K562 (cell line): ENCODE data around the gene SH3PXD2B.
"Not testable (repeated sequence)": the region's sequence is repeated elsewhere in the genome, so short reads cannot be mapped to it uniquely, and the experiment has no call there.

Source experiments
- BRD4 ChIP-seq: fragments of 200-600 bp; sonication (generic); IDR thresholded peaks from 2 replicates; pipeline ENCODE4 v1.6.1; 2017; ENCODE audit warnings: inconsistent platforms
- CBX3 ChIP-seq, 2 experiments: IDR thresholded peaks; 1 replicate in 1 of 2; 2 replicates in 1 of 2; pipeline ENCODE4 v1.6.1; 2012; ENCODE audit warnings: inconsistent platforms in 2 of 2, low read length in 2 of 2, borderline replicate concordance in 1 of 2, control low read depth in 1 of 2
- CHD4 ChIP-seq: fragments of 200-600 bp; sonication (generic); IDR thresholded peaks from 3 replicates; pipeline ENCODE4 v1.6.1; 2012; ENCODE audit warnings: low read depth, mild to moderate bottlenecking, mixed read lengths, low read length, inconsistent platforms; ENCODE audit not compliant: insufficient read depth, insufficient replicate concordance, poor library complexity, severe bottlenecking
- MAX ChIP-seq: sonication (generic); formaldehyde crosslinking; IDR thresholded peaks from 2 replicates; pipeline ENCODE4 v1.9.0; 2022; ENCODE audit warnings: mild to moderate bottlenecking, missing genetic modification reagents
- MED1 ChIP-seq: sonication (generic); formaldehyde crosslinking; IDR thresholded peaks from 2 replicates; pipeline ENCODE4 v1.8.1; 2023; ENCODE audit warnings: missing genetic modification reagents, borderline replicate concordance
- NR3C1 ChIP-seq: sonication (generic); formaldehyde crosslinking; IDR thresholded peaks from 2 replicates; pipeline ENCODE4 v1.8.1; 2022; ENCODE audit warnings: missing genetic modification reagents
- POLR2A ChIP-seq: fragments of 450-650 bp; conservative IDR thresholded peaks from 2 replicates; pipeline ENCODE4 v1.6.1; 2016
- RBBP5 ChIP-seq: fragments of 200-600 bp; sonication (generic); IDR thresholded peaks from 2 replicates; pipeline ENCODE4 v1.6.1; 2012; ENCODE audit warnings: borderline replicate concordance, mild to moderate bottlenecking, low read length, control low read depth, inconsistent platforms; ENCODE audit not compliant: insufficient read depth, poor library complexity, severe bottlenecking
- TAL1 ChIP-seq: fragments of 450-650 bp; IDR thresholded peaks from 2 replicates; pipeline ENCODE4 v1.6.1; 2016; ENCODE audit warnings: mild to moderate bottlenecking
- TBL1XR1 ChIP-seq, 2 experiments: IDR thresholded peaks; 2 replicates each; pipeline ENCODE4 v1.6.1; 2012; ENCODE audit warnings: improper control_type of control experiment in 2 of 2, low read length in 2 of 2, mild to moderate bottlenecking in 1 of 2
- TF ChIP-seq, protein P1 (sequence below), 2 experiments: fragments of 450-650 bp; formaldehyde crosslinking in 1 of 2; IDR thresholded peaks; 2 replicates each; pipeline versions ENCODE4 v1.4.0 to v1.6.1; 2014 to 2020; ENCODE audit warnings: mild to moderate bottlenecking in 2 of 2, borderline replicate concordance in 1 of 2, low read depth in 1 of 2

DNA sequence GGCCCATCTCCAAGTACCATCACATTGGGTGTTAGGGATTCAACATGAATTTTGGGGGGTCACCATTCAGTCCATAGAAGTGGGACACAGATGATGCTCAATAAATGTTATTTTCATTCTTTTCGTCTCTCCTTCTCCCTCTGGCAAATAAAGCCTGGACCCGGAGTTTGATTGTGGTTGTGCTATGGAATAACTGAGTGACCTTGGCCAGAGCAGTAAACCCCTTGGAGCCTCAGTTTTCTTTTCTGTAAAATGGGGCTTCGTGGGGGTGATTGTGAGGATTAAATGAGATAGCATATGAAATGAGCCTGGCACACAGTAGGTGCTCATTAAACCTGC is 24.3 kb upstream of the SH3PXD2B start:
- TF ChIP-seq TBL1XR1 (IDR thresholded peaks at IDR 0.05; ENCODE audit: low read length in 2 of 2); POLR2A; MAX (CRISPR knock-in tag); NR3C1 (CRISPR knock-in tag); CBX3 (IDR thresholded peaks at IDR 0.05; ENCODE audit: borderline replicate concordance in 1 of 2, low read length in 2 of 2); RBBP5; MED1 (CRISPR knock-in tag); BRD4; CHD4; TAL1: not testable (repeated sequence)
- TF ChIP-seq, protein P1, sequence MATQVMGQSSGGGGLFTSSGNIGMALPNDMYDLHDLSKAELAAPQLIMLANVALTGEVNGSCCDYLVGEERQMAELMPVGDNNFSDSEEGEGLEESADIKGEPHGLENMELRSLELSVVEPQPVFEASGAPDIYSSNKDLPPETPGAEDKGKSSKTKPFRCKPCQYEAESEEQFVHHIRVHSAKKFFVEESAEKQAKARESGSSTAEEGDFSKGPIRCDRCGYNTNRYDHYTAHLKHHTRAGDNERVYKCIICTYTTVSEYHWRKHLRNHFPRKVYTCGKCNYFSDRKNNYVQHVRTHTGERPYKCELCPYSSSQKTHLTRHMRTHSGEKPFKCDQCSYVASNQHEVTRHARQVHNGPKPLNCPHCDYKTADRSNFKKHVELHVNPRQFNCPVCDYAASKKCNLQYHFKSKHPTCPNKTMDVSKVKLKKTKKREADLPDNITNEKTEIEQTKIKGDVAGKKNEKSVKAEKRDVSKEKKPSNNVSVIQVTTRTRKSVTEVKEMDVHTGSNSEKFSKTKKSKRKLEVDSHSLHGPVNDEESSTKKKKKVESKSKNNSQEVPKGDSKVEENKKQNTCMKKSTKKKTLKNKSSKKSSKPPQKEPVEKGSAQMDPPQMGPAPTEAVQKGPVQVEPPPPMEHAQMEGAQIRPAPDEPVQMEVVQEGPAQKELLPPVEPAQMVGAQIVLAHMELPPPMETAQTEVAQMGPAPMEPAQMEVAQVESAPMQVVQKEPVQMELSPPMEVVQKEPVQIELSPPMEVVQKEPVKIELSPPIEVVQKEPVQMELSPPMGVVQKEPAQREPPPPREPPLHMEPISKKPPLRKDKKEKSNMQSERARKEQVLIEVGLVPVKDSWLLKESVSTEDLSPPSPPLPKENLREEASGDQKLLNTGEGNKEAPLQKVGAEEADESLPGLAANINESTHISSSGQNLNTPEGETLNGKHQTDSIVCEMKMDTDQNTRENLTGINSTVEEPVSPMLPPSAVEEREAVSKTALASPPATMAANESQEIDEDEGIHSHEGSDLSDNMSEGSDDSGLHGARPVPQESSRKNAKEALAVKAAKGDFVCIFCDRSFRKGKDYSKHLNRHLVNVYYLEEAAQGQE (IDR thresholded peaks at IDR 0.05; ENCODE audit: borderline replicate concordance) = not testable (repeated sequence)
- TF ChIP-seq, protein P1 (CRISPR knock-in tag; IDR thresholded peaks at IDR 0.05; ENCODE audit: low read depth) = not testable (repeated sequence)
